ENCODE results near the gene MLC1. TPM values are rescaled to one million over a fixed set of nuclear protein-coding genes. Genes with fewer than 3 reads are reported as not detected.
A peak's percentile ranks its signal among the peaks of the same experiment; 100 is the strongest.

The MLC1 gene
- total RNA-seq: 1 to 10 TPM in 1 of 2 donors, under 1 TPM in 1; 0.39 to 2.9 TPM
- 1 to 10 TPM; 1.5 to 3.0 (median 2.1) TPM for polyA plus RNA-seq (ENCODE audit: insufficient read length in 6 of 6)
- long read RNA-seq, donor 1: 0 reads
- long read RNA-seq, donor 2: 0 reads
- long read RNA-seq, donor 3, partial matches to known transcripts: 0 of 1 reads
- long read RNA-seq, donor 3, other reads (novel, unspliced or antisense): 0 of 1 reads
- long read RNA-seq, donor 4, partial matches to known transcripts: 0 of 3 reads
- long read RNA-seq, donor 4, other reads (novel, unspliced or antisense): 3 of 3 reads
- long read RNA-seq, donor 5: 0 reads
- long read RNA-seq, donor 6: 0 reads
- long read RNA-seq, donor 7: 0 reads
- long read RNA-seq, donor 8: 0 reads
- long read RNA-seq, donor 9: 0 reads
- long read RNA-seq, donor 10: 0 reads
- long read RNA-seq, donor 11, transcript MLC1-201 (12 exons, 3,933 nt): major isoform, 34 of 207 reads
- long read RNA-seq, donor 11, transcript MLC1-202 (12 exons, 3,601 nt): minor isoform, 14 of 207 reads
- long read RNA-seq, donor 11, partial matches to known transcripts: 159 of 207 reads
- long read RNA-seq, donor 11, other reads (novel, unspliced or antisense): 0 of 207 reads
- long read RNA-seq, donor 12, partial matches to known transcripts: 12 of 12 reads
- long read RNA-seq, donor 12, other reads (novel, unspliced or antisense): 0 of 12 reads

DNA sequence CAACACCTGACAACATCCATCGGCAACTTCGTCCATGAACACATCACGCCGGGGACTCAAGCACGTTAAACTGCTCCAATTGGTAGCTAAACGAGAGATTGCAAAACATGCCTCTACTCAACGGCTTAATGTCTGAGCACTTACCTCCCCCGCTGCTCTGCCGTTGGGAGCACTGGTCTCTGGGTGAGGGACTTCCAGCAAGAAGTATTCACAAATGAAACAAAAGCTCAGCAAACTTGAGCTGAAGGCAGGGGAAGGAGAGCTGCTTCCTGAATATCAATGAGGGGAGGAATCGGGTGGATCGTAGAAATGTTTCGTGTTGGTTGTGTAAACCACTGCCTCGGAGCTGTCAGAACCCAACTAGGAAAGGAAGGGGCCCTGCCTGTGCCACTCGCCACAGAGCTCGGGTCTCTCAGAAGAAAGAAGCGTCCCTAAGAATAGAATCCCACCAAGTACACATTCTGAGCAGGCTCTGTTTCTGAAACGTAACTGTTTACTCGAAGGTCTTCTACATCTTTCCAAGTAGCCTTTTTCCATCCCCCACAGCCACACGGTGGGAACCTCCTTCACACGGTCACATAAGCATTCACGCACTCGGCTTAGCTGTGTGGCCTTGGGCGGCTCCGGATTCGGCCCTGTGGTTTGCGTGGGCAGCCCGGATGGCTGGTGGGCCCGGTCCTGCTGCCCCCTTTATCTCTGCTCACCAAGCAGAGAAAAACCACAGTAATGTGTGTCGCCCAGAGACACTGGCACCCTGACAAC lies at the start of gene MLC1:
TSS of gene MLC1 (minus strand) at position 216 of the 762 bp plus-strand sequence. CDS start 524 bp downstream, outside the sequence.
- peak in 1 of 4 donors; percentile 33 for DNase-seq
- Histone ChIP-seq H3K4me1 (peaks cover 6 to 11% of the 10 kb centered on the region in 2 donors), H3K36me3 (no peaks in the 10 kb centered on the region), H3K27ac (no peak within 1 kb of the TSS), H3K4me3 (no peak within 1 kb of the TSS), H3K9me3 (peaks cover 0 to 19% of the 10 kb centered on the region in 2 donors), H3K27me3 (peaks cover 0 to 76% of the 10 kb centered on the region in 2 donors)
- TF ChIP-seq, protein P1, sequence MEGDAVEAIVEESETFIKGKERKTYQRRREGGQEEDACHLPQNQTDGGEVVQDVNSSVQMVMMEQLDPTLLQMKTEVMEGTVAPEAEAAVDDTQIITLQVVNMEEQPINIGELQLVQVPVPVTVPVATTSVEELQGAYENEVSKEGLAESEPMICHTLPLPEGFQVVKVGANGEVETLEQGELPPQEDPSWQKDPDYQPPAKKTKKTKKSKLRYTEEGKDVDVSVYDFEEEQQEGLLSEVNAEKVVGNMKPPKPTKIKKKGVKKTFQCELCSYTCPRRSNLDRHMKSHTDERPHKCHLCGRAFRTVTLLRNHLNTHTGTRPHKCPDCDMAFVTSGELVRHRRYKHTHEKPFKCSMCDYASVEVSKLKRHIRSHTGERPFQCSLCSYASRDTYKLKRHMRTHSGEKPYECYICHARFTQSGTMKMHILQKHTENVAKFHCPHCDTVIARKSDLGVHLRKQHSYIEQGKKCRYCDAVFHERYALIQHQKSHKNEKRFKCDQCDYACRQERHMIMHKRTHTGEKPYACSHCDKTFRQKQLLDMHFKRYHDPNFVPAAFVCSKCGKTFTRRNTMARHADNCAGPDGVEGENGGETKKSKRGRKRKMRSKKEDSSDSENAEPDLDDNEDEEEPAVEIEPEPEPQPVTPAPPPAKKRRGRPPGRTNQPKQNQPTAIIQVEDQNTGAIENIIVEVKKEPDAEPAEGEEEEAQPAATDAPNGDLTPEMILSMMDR (IDR thresholded peaks at IDR 0.05): no peak
- intact Hi-C loops (cut with DNase I): no loop called here
- no peak for ATAC-seq

DNA sequence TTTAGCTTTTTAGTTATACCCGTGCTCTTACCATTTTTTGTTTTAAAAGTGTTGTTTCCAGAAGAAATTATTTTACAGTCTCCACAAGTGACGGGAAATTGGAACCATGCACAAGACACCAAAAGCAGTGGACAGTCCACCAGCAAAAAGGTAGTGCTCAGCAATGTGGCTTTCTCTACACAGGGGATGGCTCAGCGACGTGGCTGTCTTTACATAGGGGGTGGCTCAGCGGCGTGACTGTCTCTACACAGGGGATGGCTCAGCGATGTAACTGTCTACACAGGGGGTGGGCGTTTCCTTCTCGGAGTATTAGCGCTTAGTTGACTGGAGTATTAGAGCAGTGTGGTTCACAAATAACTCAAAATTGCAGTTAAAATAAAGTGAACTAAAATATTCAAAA lies 49.3 kb upstream of the MLC1 start:
- Histone ChIP-seq H3K27me3 (no peaks in the 10 kb centered on the region), H3K4me3 (no peak overlapping the region), H3K36me3 (no peaks in the 10 kb centered on the region), H3K27ac (no peak overlapping the region), H3K9me3 (no peaks in the 10 kb centered on the region), H3K4me1 (no peaks in the 10 kb centered on the region)
- TF ChIP-seq, protein P1 (IDR thresholded peaks at IDR 0.05): no peak
- ATAC-seq (no peak), DNase-seq (no peak)
- intact Hi-C loops (cut with DNase I): no loop called here

DNA sequence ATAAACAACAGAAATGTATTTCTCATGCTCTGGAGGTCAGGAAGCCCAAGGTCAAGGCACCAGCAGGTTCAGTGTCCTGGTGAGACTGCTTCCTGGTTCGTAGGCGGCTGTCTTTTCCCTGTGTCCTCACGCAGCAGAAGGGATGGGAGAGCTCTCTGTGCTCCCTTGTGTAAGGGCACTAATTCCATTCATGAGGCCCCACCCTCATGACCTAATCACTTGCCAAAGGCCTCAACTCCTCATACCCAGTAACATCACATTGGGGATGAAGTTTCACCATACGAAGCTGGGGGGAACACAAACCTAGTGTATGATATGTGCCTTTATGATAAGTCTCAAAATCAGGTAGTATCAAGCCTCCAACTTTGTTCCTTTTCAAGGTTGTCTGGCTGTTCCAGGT lies 46.7 kb upstream of the MLC1 start:
- DNase-seq (no peak), ATAC-seq (no peak)
- TF ChIP-seq, protein P1 (IDR thresholded peaks at IDR 0.05): no peak
- Histone ChIP-seq H3K27me3 (no peaks in the 10 kb centered on the region), H3K27ac (no peak overlapping the region), H3K4me1 (no peaks in the 10 kb centered on the region), H3K36me3 (no peaks in the 10 kb centered on the region), H3K4me3 (no peak overlapping the region), H3K9me3 (no peaks in the 10 kb centered on the region)
- intact Hi-C loops (cut with DNase I): no loop called here

DNA sequence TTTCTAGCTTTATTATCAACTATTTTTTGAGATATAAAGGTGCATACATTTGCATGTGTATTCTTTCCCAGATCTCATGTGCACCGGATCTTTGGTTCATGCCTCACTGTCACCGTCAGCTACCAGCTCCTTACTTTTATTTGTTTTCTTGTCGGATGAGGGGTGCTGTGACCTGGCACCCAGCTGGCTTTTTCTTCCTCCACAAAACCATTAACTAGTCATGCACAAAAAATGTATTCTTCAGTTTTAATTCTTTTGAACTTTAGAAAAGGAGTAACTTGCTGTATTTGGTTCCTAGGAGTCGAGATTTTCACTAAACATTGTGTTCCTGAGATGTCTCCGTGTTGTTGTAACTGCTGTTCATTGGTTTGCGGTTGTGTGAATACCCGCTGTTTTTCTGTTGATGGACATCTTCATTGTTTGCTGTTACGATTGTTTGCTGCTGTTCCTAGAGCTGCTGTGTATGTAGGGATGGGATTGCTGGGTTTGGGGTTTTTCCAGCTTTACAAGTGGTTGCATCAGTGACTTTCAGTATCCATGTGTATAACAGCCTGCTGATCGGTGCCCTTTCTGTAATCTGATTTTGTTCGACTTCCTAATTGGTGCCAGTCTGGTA lies 44.0 kb upstream of the MLC1 start:
- TF ChIP-seq, protein P1 (IDR thresholded peaks at IDR 0.05): no peak
- no peaks in the 10 kb centered on the region for H3K9me3 ChIP-seq
- no peaks in the 10 kb centered on the region for H3K4me1 ChIP-seq
- DNase-seq (no peak), ATAC-seq (no peak)
- no peak overlapping the region for H3K4me3 ChIP-seq
- H3K27ac ChIP-seq: no peak overlapping the region
- H3K36me3 ChIP-seq: no peaks in the 10 kb centered on the region
- intact Hi-C loops (cut with DNase I): no loop called here
- H3K27me3 ChIP-seq: no peaks in the 10 kb centered on the region

Measured in left lung (tissue), 14 donors.